ENCODE data around the gene CNTN4.

DNA sequence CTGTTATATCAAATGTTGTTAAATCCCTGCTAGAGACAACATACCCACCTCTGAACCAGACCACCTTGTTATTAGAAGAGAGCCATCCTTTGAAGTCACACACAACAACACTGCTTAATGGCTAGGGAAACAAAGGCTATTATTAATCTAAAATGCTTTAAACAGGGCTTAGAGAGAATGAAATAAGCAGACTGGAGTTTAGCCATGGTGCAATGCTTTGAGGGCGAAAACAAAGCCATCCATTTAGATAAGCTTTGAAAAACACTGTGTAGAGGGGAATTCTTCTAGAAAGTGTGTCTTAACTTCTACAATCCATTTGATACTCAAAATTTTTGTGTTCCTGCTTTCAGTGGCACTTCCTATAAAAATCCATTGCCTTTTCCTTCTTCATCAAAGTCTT lies 862.9 kb downstream of the CNTN4 start:
- no peak for TF ChIP-seq POLR2A (IDR thresholded peaks at IDR 0.05)
- TF ChIP-seq EP300 (IDR thresholded peaks at IDR 0.05), result no peak

Measured in tibial nerve (tissue), 3 donors.